ENCODE data around the gene NCAM2.

NCAM2 gene

GRCh38 chr21:20997636-20998455 lies at the start of gene NCAM2:
Gene NCAM2 (plus strand): TSS chr21:20998409.
- no peaks in the 10 kb centered on the region for H3K9me3 ChIP-seq (ENCODE audit: control insufficient read depth, insufficient read depth, low read depth, low read length)
- peak within 1 kb of the TSS; percentile 59 for H3K4me3 ChIP-seq (ENCODE audit: low read depth, low read length)
- POLR2A ChIA-PET = no interaction called here
- no peak within 1 kb of the TSS for H3K27ac ChIP-seq (ENCODE audit: extremely low read depth, low read depth, low read length)
- H3K36me3 ChIP-seq (ENCODE audit: control insufficient read depth in 2 of 2, insufficient read depth in 1 of 2, low read length in 2 of 2) = no peaks in the 10 kb centered on the region
- no peak for TF ChIP-seq YY1 (tag by site-specific recombination; IDR thresholded peaks at IDR 0.05)
- TF ChIP-seq ZNF558 (tag by site-specific recombination; IDR thresholded peaks at IDR 0.05) = no peak
- TF ChIP-seq ZNF221 (tag by site-specific recombination; IDR thresholded peaks at IDR 0.05; ENCODE audit: borderline replicate concordance) = no peak
- no peak for TF ChIP-seq ZXDB (tag by site-specific recombination; IDR thresholded peaks at IDR 0.05)
- no peak for TF ChIP-seq GLIS1 (tag by site-specific recombination; IDR thresholded peaks at IDR 0.05)
- TF ChIP-seq ZNF518A (tag by site-specific recombination; conservative IDR thresholded peaks at IDR 0.05; ENCODE audit: low read depth) = no peak
- TF ChIP-seq ZNF639 (tag by site-specific recombination; IDR thresholded peaks at IDR 0.05) = no peak
- TF ChIP-seq ZNF157 (tag by site-specific recombination; IDR thresholded peaks at IDR 0.05) = no peak
- no peak for TF ChIP-seq ZNF366 (tag by site-specific recombination; conservative IDR thresholded peaks at IDR 0.05)
- TF ChIP-seq ZBTB26 (tag by site-specific recombination; optimal IDR thresholded peaks at IDR 0.05) = no peak
- TF ChIP-seq SETDB1 (IDR thresholded peaks at IDR 0.05; ENCODE audit: insufficient read length, low read length) = no peak
- TF ChIP-seq WT1 (tag by site-specific recombination; IDR thresholded peaks at IDR 0.05) = no peak
- no peak for TF ChIP-seq TSHZ1 (tag by site-specific recombination; IDR thresholded peaks at IDR 0.05; ENCODE audit: borderline replicate concordance)
- no peak for TF ChIP-seq ZNF549 (tag by site-specific recombination; IDR thresholded peaks at IDR 0.05)
- TF ChIP-seq ZNF112 (tag by site-specific recombination; IDR thresholded peaks at IDR 0.05) = no peak
- no peak for TF ChIP-seq ZSCAN30 (tag by site-specific recombination; IDR thresholded peaks at IDR 0.05)
- TF ChIP-seq ZBTB44 (tag by site-specific recombination; IDR thresholded peaks at IDR 0.05) = no peak
- TF ChIP-seq ZNF391 (tag by site-specific recombination; IDR thresholded peaks at IDR 0.05; ENCODE audit: borderline replicate concordance, low read depth) = no peak
- TF ChIP-seq ZNF23 (tag by site-specific recombination; IDR thresholded peaks at IDR 0.05; ENCODE audit: borderline replicate concordance) = no peak
- CTCF ChIA-PET = interaction anchor here (0.7 to 1.2 kb wide), 4 partner anchors 27 to 1466 kb away, joined by 3 read pairs; no protein-coding TSS in a partner anchor
- H3K4me1 ChIP-seq (ENCODE audit: control insufficient read depth, insufficient read depth, low read length) = no peaks in the 10 kb centered on the region
